Trophoblast cell (in vitro differentiated cells and primary cell): Measurements from ENCODE around the gene GPR25.

Source experiments
- DNase-seq, 2 donors: peaks; one replicate each; pipeline ENCODE4 v3.0.0-alpha.2; 2016
- H2AFZ ChIP-seq: 2 replicates; pipeline ENCODE4 v1.6.1; 2013; ENCODE audit warnings: low read length, moderate library complexity, mild to moderate bottlenecking; ENCODE audit not compliant: insufficient read depth, poor library complexity
- H2AK5ac ChIP-seq: 2 replicates; pipeline ENCODE4 v1.6.1; 2013; ENCODE audit warnings: mild to moderate bottlenecking, low read length
- H2BK120ac ChIP-seq: 2 replicates; pipeline ENCODE4 v1.6.1; 2013; ENCODE audit warnings: low read length, mild to moderate bottlenecking, moderate library complexity; ENCODE audit not compliant: insufficient read depth, poor library complexity
- H2BK12ac ChIP-seq: 2 replicates; pipeline ENCODE4 v1.6.1; 2013; ENCODE audit warnings: mild to moderate bottlenecking, low read length, moderate library complexity
- H2BK5ac ChIP-seq: 2 replicates; pipeline ENCODE4 v1.6.1; 2013; ENCODE audit warnings: low read length, low read depth, moderate library complexity, mild to moderate bottlenecking; ENCODE audit not compliant: poor library complexity
- H3K14ac ChIP-seq: 2 replicates; pipeline ENCODE4 v1.6.1; 2013; ENCODE audit warnings: mild to moderate bottlenecking, low read length
- H3K18ac ChIP-seq: 2 replicates; pipeline ENCODE4 v1.6.1; 2013; ENCODE audit warnings: mild to moderate bottlenecking, low read length
- H3K23ac ChIP-seq: 2 replicates; pipeline ENCODE4 v1.6.1; 2013; ENCODE audit warnings: low read length
- H3K27ac ChIP-seq: 2 replicates; pipeline ENCODE4 v1.5.1; 2013; ENCODE audit warnings: low read depth, mild to moderate bottlenecking, inconsistent platforms, low read length, moderate library complexity
- H3K27me3 ChIP-seq: 2 replicates; pipeline ENCODE4 v1.6.1; 2013; ENCODE audit warnings: inconsistent platforms, mild to moderate bottlenecking, low read length, moderate library complexity; ENCODE audit not compliant: insufficient read depth
- H3K36me3 ChIP-seq, 2 experiments: 1 replicate in 1 of 2; 2 replicates in 1 of 2; pipeline ENCODE4 v1.6.1; 2013; ENCODE audit warnings: low read length in 2 of 2, mild to moderate bottlenecking in 2 of 2, moderate library complexity in 1 of 2; ENCODE audit not compliant: insufficient read depth in 2 of 2, control insufficient read depth in 1 of 2
- H3K4ac ChIP-seq: 2 replicates; pipeline ENCODE4 v1.6.1; 2013; ENCODE audit warnings: low read depth, mild to moderate bottlenecking, low read length, moderate library complexity
- H3K4me1 ChIP-seq, 2 experiments: 1 replicate in 1 of 2; 2 replicates in 1 of 2; pipeline ENCODE4 v1.6.1; 2013; ENCODE audit warnings: low read length in 2 of 2, mild to moderate bottlenecking in 2 of 2, moderate library complexity in 1 of 2; ENCODE audit not compliant: insufficient read depth in 2 of 2, control insufficient read depth in 1 of 2
- H3K4me2 ChIP-seq: 2 replicates; pipeline ENCODE4 v1.6.1; 2013; ENCODE audit warnings: inconsistent platforms, mild to moderate bottlenecking, low read length, moderate library complexity
- H3K4me3 ChIP-seq: 2 replicates; pipeline ENCODE4 v1.5.1; 2013; ENCODE audit warnings: mild to moderate bottlenecking, low read depth, low read length, inconsistent platforms
- H3K79me1 ChIP-seq: one replicate; pipeline ENCODE4 v1.6.1; 2013; ENCODE audit warnings: low read length
- H3K79me2 ChIP-seq: 2 replicates; pipeline ENCODE4 v1.6.1; 2013; ENCODE audit warnings: low read length, mild to moderate bottlenecking; ENCODE audit not compliant: control insufficient read depth, insufficient read depth, poor library complexity
- H3K9ac ChIP-seq: 2 replicates; pipeline ENCODE4 v1.6.1; 2013; ENCODE audit warnings: mild to moderate bottlenecking, low read length
- H3K9me3 ChIP-seq: 2 replicates; pipeline ENCODE4 v1.6.1; 2013; ENCODE audit warnings: low read depth, mild to moderate bottlenecking, control low read depth, inconsistent platforms, low read length; ENCODE audit not compliant: insufficient read depth
- H4K12ac ChIP-seq: 2 replicates; pipeline ENCODE4 v1.6.1; 2013; ENCODE audit warnings: low read depth, mild to moderate bottlenecking, low read length, moderate library complexity
- H4K8ac ChIP-seq: 2 replicates; pipeline ENCODE4 v1.6.1; 2013; ENCODE audit warnings: low read depth, mild to moderate bottlenecking, low read length, moderate library complexity
- H4K91ac ChIP-seq: one replicate; pipeline ENCODE4 v1.6.1; 2013; ENCODE audit warnings: low read depth, mild to moderate bottlenecking, low read length, moderate library complexity
- WGBS: extraction: QIAGEN DNeasy Blood & Tissue Kit; methylation state at CpG from one replicate; pipeline ENCODE4 v1.1.7; 2013; ENCODE audit warnings: missing lambda C conversion rate; ENCODE audit not compliant: insufficient read length, insufficient coverage; ENCODE audit errors: extremely low coverage; 5-methylcytosine and 5-hydroxymethylcytosine counted together

The GPR25 gene

GRCh38 chr1:200905411-200906052, 32.8 kb downstream of the GPR25 start:
- H2BK120ac ChIP-seq = no peak overlapping the region
- no peak overlapping the region for H3K4me2 ChIP-seq
- H3K9me3 ChIP-seq = peaks cover 2% of the 10 kb centered on the region
- H2BK12ac ChIP-seq = no peak overlapping the region
- H3K27me3 ChIP-seq = no peaks in the 10 kb centered on the region
- peaks cover 44 to 60% of the 10 kb centered on the region in 2 experiments for H3K36me3 ChIP-seq
- H3K14ac ChIP-seq = no peak overlapping the region
- H4K91ac ChIP-seq = no peak overlapping the region
- no peak overlapping the region for H3K18ac ChIP-seq
- H2AK5ac ChIP-seq = no peak overlapping the region
- no peaks in the 10 kb centered on the region for H3K79me2 ChIP-seq
- H3K4ac ChIP-seq = no peak overlapping the region
- no peak overlapping the region for H2BK5ac ChIP-seq
- H3K9ac ChIP-seq = no peak overlapping the region
- H3K4me1 ChIP-seq = peaks cover 20 to 28% of the 10 kb centered on the region in 2 experiments
- H3K79me1 ChIP-seq = peaks cover 2% of the 10 kb centered on the region
- H3K27ac ChIP-seq = peak overlapping the region; percentile 14
- no CpG with 5 or more reads among the region's 4 CpGs for WGBS
- no peak overlapping the region for H3K4me3 ChIP-seq
- H3K23ac ChIP-seq = no peak overlapping the region
- DNase-seq = peak; percentile 68 to 81
- H4K12ac ChIP-seq = no peak overlapping the region
- no peak overlapping the region for H2AFZ ChIP-seq
- H4K8ac ChIP-seq = no peak overlapping the region

- H3K9ac ChIP-seq = no peak overlapping the region
- H3K18ac ChIP-seq = no peak overlapping the region
- no CpG with 5 or more reads among the region's 2 CpGs for WGBS
- no peaks in the 10 kb centered on the region for H3K79me2 ChIP-seq
- DNase-seq = peak; percentile 83 to 91
- H4K8ac ChIP-seq = no peak overlapping the region
- H3K4ac ChIP-seq = no peak overlapping the region
- no peak overlapping the region for H3K4me3 ChIP-seq
- no peak overlapping the region for H3K23ac ChIP-seq
- peaks cover 42 to 59% of the 10 kb centered on the region in 2 experiments for H3K36me3 ChIP-seq
- no peak overlapping the region for H4K91ac ChIP-seq
- no peak overlapping the region for H2AK5ac ChIP-seq
- H3K14ac ChIP-seq = no peak overlapping the region
- H3K27me3 ChIP-seq = no peaks in the 10 kb centered on the region
- no peak overlapping the region for H3K27ac ChIP-seq
- no peak overlapping the region for H4K12ac ChIP-seq
- peaks cover 2% of the 10 kb centered on the region for H3K9me3 ChIP-seq
- no peak overlapping the region for H2BK12ac ChIP-seq
- H2AFZ ChIP-seq = no peak overlapping the region
- H3K4me2 ChIP-seq = no peak overlapping the region
- no peak overlapping the region for H2BK120ac ChIP-seq
- no peak overlapping the region for H2BK5ac ChIP-seq
- peaks cover 12 to 23% of the 10 kb centered on the region in 2 experiments for H3K4me1 ChIP-seq
- peaks cover 2% of the 10 kb centered on the region for H3K79me1 ChIP-seq
These were observed 33.7 kb downstream of the GPR25 start for GRCh38 chr1:200906491-200906890.

- no peak for DNase-seq
- Histone ChIP-seq H2BK5ac (peak overlapping the region; percentile 33), H3K23ac (no peak overlapping the region), H4K91ac (peak overlapping the region; percentile 18), H3K4me3 (no peak overlapping the region), H3K14ac (peak overlapping the region; percentile 59), H4K8ac (no peak overlapping the region), H3K9ac (no peak overlapping the region), H4K12ac (no peak overlapping the region), H3K4ac (no peak overlapping the region), H2BK120ac (no peak overlapping the region), H3K4me1 (peaks cover 8 to 14% of the 10 kb centered on the region in 2 experiments), H3K79me2 (no peaks in the 10 kb centered on the region), H3K27me3 (no peaks in the 10 kb centered on the region), H3K79me1 (peaks cover under 1% of the 10 kb centered on the region), H3K36me3 (peaks cover 39 to 59% of the 10 kb centered on the region in 2 experiments), H3K27ac (no peak overlapping the region), H3K18ac (peak overlapping the region; percentile 59), H2AFZ (no peak overlapping the region), H2AK5ac (peak overlapping the region; percentile 78), H2BK12ac (peak overlapping the region; percentile 50), H3K9me3 (peaks cover under 1% of the 10 kb centered on the region), H3K4me2 (no peak overlapping the region)
- WGBS = no CpG with 5 or more reads among the region's 5 CpGs
These were observed 34.9 kb downstream of the GPR25 start for GRCh38 chr1:200907611-200908097.

GRCh38 chr1:200908191-200908868, 35.5 kb downstream of the GPR25 start:
- H2BK5ac ChIP-seq = peak overlapping the region; percentile 33
- H3K14ac ChIP-seq = no peak overlapping the region
- no peak overlapping the region for H3K4me2 ChIP-seq
- H3K79me1 ChIP-seq = no peaks in the 10 kb centered on the region
- H2BK12ac ChIP-seq = no peak overlapping the region
- H3K4ac ChIP-seq = no peak overlapping the region
- H3K23ac ChIP-seq = no peak overlapping the region
- H3K9ac ChIP-seq = no peak overlapping the region
- no peak overlapping the region for H2BK120ac ChIP-seq
- H3K36me3 ChIP-seq = peaks cover 41 to 61% of the 10 kb centered on the region in 2 experiments
- H3K18ac ChIP-seq = no peak overlapping the region
- peak; percentile 79 to 80 for DNase-seq
- H2AFZ ChIP-seq = no peak overlapping the region
- no peak overlapping the region for H3K4me3 ChIP-seq
- no peak overlapping the region for H3K27ac ChIP-seq
- H4K8ac ChIP-seq = no peak overlapping the region
- H3K4me1 ChIP-seq = peaks cover 8 to 11% of the 10 kb centered on the region in 2 experiments
- H3K79me2 ChIP-seq = no peaks in the 10 kb centered on the region
- no peaks in the 10 kb centered on the region for H3K9me3 ChIP-seq
- no peak overlapping the region for H4K12ac ChIP-seq
- H2AK5ac ChIP-seq = no peak overlapping the region
- no CpG with 5 or more reads among the region's 6 CpGs for WGBS
- no peaks in the 10 kb centered on the region for H3K27me3 ChIP-seq
- peak overlapping the region; percentile 18 for H4K91ac ChIP-seq
